Left lobe of liver (tissue), 2 donors: Measurements from ENCODE around the gene CTDNEP1. TPM values are rescaled to one million over a fixed set of nuclear protein-coding genes. Genes with fewer than 3 reads are reported as not detected.

Source experiments
- ATAC-seq: fragments of 200-7000 bp; cut with Tn5 transposase; one replicate; pipeline ENCODE4 v1.9.1; 2020; ENCODE audit warnings: mild to moderate bottlenecking, moderate library complexity
- DNase-seq: peaks from one replicate; pipeline ENCODE4 v3.0.0-alpha.2; 2020; ENCODE audit warnings: low spot score
- total RNA-seq: library from RNA; stranded (reverse); gene quantifications from one replicate; pipeline ENCODE4 v1.2.1, GENCODE V29; 2021
- donor health status: DM: no; HTN: no; CAD: no; lungs with moderate emphysema.
- donor health status: DM: no; HTN: yes; CAD: no.

The CTDNEP1 gene
- 35.1 TPM for total RNA-seq

- DNase-seq (peak; percentile 99), ATAC-seq (peak; percentile 87)
Observed at GRCh38 chr17:7251661-7252175, at the start of gene CTDNEP1. Gene CTDNEP1, minus strand, starts transcription at chr17:7251734. Its CDS starts 438 bp downstream, at chr17:7251296.

- DNase-seq (peak; percentile 82), ATAC-seq (peak; percentile 87)
Observed at GRCh38 chr17:7296189-7296861, 44.8 kb upstream of the CTDNEP1 start.

- ATAC-seq (no peak), DNase-seq (no peak)
Observed at GRCh38 chr17:7295230-7296180, 44.0 kb upstream of the CTDNEP1 start.

- ATAC-seq (peak; percentile 80), DNase-seq (peak; percentile 85)
Observed at GRCh38 chr17:7294614-7295153, 43.1 kb upstream of the CTDNEP1 start, which contains the start of gene YBX2. Gene YBX2, minus strand, starts transcription at chr17:7294639. Its CDS starts 139 bp downstream, at chr17:7294500.

GRCh38 chr17:7293816-7294613, 42.5 kb upstream of the CTDNEP1 start:
- ATAC-seq: peak; percentile 34
- no peak for DNase-seq

- ATAC-seq: no peak
- DNase-seq: no peak
Observed at GRCh38 chr17:7293159-7293558, 41.6 kb upstream of the CTDNEP1 start.

GRCh38 chr17:7292729-7293128, 41.2 kb upstream of the CTDNEP1 start:
- ATAC-seq (no peak), DNase-seq (no peak)

- DNase-seq: no peak
- no peak for ATAC-seq
Observed at GRCh38 chr17:7292194-7292593, 40.7 kb upstream of the CTDNEP1 start.

- no peak for ATAC-seq
- no peak for DNase-seq
Observed at GRCh38 chr17:7290685-7291084, 39.2 kb upstream of the CTDNEP1 start.

GRCh38 chr17:7290166-7290565, 38.6 kb upstream of the CTDNEP1 start:
- no peak for DNase-seq
- no peak for ATAC-seq

GRCh38 chr17:7289256-7290032, 37.9 kb upstream of the CTDNEP1 start:
- no peak for ATAC-seq
- no peak for DNase-seq

- no peak for ATAC-seq
- no peak for DNase-seq
Observed at GRCh38 chr17:7285679-7286078, 34.1 kb upstream of the CTDNEP1 start.

- no peak for ATAC-seq
- no peak for DNase-seq
Observed at GRCh38 chr17:7284911-7285310, 33.4 kb upstream of the CTDNEP1 start.

- DNase-seq (no peak), ATAC-seq (no peak)
Observed at GRCh38 chr17:7283471-7284216, 32.1 kb upstream of the CTDNEP1 start.

- ATAC-seq: no peak
- DNase-seq: no peak
Observed at GRCh38 chr17:7282752-7283321, 31.3 kb upstream of the CTDNEP1 start.

GRCh38 chr17:7281953-7282751, 30.6 kb upstream of the CTDNEP1 start:
- ATAC-seq: no peak

GRCh38 chr17:7281074-7281952, 29.8 kb upstream of the CTDNEP1 start, which contains the start of gene SLC2A4:
Gene SLC2A4, plus strand, starts transcription at chr17:7281718. Its CDS starts 217 bp downstream, at chr17:7281935.
- DNase-seq: peak; percentile 97
- peak; percentile 89 for ATAC-seq

More at GRCh38 chr17:7281953-7282751, 30.6 kb upstream of the CTDNEP1 start:
- peak; percentile 60 for DNase-seq
